ENCODE results near the gene CACHD1.
"Not testable (repeated sequence)": the region's sequence is repeated elsewhere in the genome, so short reads cannot be mapped to it uniquely, and the experiment has no call there.

CACHD1 gene

GRCh38 chr1:64675718-64676345 lies 205.9 kb downstream of the CACHD1 start:
- DNase-seq, result no peak

- DNase-seq, result no peak
These were observed 206.5 kb downstream of the CACHD1 start for GRCh38 chr1:64676386-64676785.

- no peak for DNase-seq
These were observed 207.6 kb downstream of the CACHD1 start for GRCh38 chr1:64677532-64677931.

- peak; percentile 39 for DNase-seq
These were observed 208.4 kb downstream of the CACHD1 start for GRCh38 chr1:64678366-64678765.

GRCh38 chr1:64679177-64679576 lies 209.2 kb downstream of the CACHD1 start:
- DNase-seq, result no peak

GRCh38 chr1:64680599-64680998 lies 210.7 kb downstream of the CACHD1 start:
- DNase-seq, result no peak

- DNase-seq, result no peak
These were observed 211.1 kb downstream of the CACHD1 start for GRCh38 chr1:64681043-64681442.

GRCh38 chr1:64683419-64683818 lies 213.5 kb downstream of the CACHD1 start:
- no peak for DNase-seq

- DNase-seq, result no peak
These were observed 215.3 kb downstream of the CACHD1 start for GRCh38 chr1:64685217-64685616.

- no peak for DNase-seq
These were observed 215.9 kb downstream of the CACHD1 start for GRCh38 chr1:64685765-64686341.

GRCh38 chr1:64686828-64687724 lies 217.1 kb downstream of the CACHD1 start:
- peak; percentile 5 for DNase-seq

- DNase-seq, result no peak
These were observed 217.9 kb downstream of the CACHD1 start for GRCh38 chr1:64687725-64688327.

GRCh38 chr1:64691626-64692025 lies 221.7 kb downstream of the CACHD1 start:
- DNase-seq, result no peak

- no peak for DNase-seq
These were observed 223.0 kb downstream of the CACHD1 start for GRCh38 chr1:64692911-64693310.

- no peak for DNase-seq
These were observed 223.5 kb downstream of the CACHD1 start for GRCh38 chr1:64693406-64693805.

GRCh38 chr1:64696879-64697278 lies 226.9 kb downstream of the CACHD1 start:
- DNase-seq, result no peak

GRCh38 chr1:64699327-64699726 lies 229.4 kb downstream of the CACHD1 start:
- no peak for DNase-seq

- no peak for DNase-seq
These were observed 231.1 kb downstream of the CACHD1 start for GRCh38 chr1:64701071-64701470.

GRCh38 chr1:64701886-64702285 lies 232.0 kb downstream of the CACHD1 start:
- DNase-seq, result no peak

- not testable (repeated sequence) for DNase-seq
These were observed 232.7 kb downstream of the CACHD1 start for GRCh38 chr1:64702670-64703069.

- DNase-seq, result no peak
These were observed 233.7 kb downstream of the CACHD1 start for GRCh38 chr1:64703600-64703999.

- DNase-seq, result no peak
These were observed 235.7 kb downstream of the CACHD1 start for GRCh38 chr1:64705591-64705990.

GRCh38 chr1:64711266-64711665 lies 241.3 kb downstream of the CACHD1 start:
- no peak for DNase-seq

GRCh38 chr1:64712049-64712448 lies 242.1 kb downstream of the CACHD1 start:
- DNase-seq, result no peak

Measured in DMS 273 treated with DMSO at 0.1 percent for 48 hours (cell line).